Stimulated activated naive B cell treated with anti-CD40 and anti-IgM and Interleukin-4, amounts not matched to agents 10 μg/mL and 1 μg/mL and 100 μg/mL, for 72 hours (primary cell): ENCODE measurements around the gene CUL5.
"Not testable (repeated sequence)": the region's sequence is repeated elsewhere in the genome, so short reads cannot be mapped to it uniquely, and the experiment has no call there.

ENCODE experiments used
- ATAC-seq, 2 donors: fragments of 150-1000 bp; cut with Tn5 transposase; replicated peaks; 2 replicates each; pipeline ENCODE4 v1.10.0; 2021; ENCODE audit warnings: moderate library complexity in 1 of 2
- DNase-seq: peaks from one replicate; pipeline ENCODE4 v3.0.0; 2021
- H3K27ac Mint-ChIP-seq: one replicate; pipeline ENCODE4 v1.8.0; 2022; ENCODE audit warnings: mild to moderate bottlenecking, mixed read lengths
- H3K27me3 Mint-ChIP-seq, 2 donors: one replicate each; pipeline ENCODE4 v1.8.0; 2022; ENCODE audit warnings: mixed read lengths in 2 of 2
- H3K36me3 Mint-ChIP-seq, 2 donors: one replicate each; pipeline ENCODE4 v1.8.0; 2022; ENCODE audit warnings: mixed read lengths in 2 of 2, mild to moderate bottlenecking in 1 of 2
- H3K4me1 Mint-ChIP-seq, 2 donors: one replicate each; pipeline ENCODE4 v1.8.0; 2022; ENCODE audit warnings: mixed read lengths in 2 of 2, mild to moderate bottlenecking in 1 of 2
- H3K4me3 Mint-ChIP-seq, 2 donors: one replicate each; pipeline ENCODE4 v1.8.0; 2022; ENCODE audit warnings: mild to moderate bottlenecking in 2 of 2, mixed read lengths in 2 of 2, moderate library complexity in 1 of 2
- H3K9me3 Mint-ChIP-seq, 2 donors: one replicate each; pipeline ENCODE4 v1.8.0; 2022; ENCODE audit warnings: mixed read lengths in 2 of 2, mild to moderate bottlenecking in 1 of 2

Gene CUL5

DNA sequence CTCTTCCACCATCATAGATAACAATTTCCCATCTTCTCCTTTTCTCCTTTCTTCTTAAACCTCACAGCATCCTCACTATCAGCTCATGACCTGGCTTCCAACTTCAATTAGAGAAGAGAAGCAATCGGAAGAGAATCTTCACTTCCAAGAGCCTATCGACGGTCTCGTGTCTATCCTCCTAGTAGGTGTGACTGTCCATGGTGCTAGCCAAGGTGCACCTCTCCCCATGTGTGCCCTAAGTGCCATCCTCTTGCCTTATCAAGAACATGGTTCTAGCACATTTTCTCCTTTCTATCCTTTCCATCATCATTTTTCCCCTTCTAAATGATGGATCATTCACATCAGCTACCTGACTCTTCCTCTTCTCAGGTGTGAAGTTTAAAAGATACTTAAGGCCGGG lies 5.1 kb upstream of the CUL5 start:
- ATAC-seq (no peak), DNase-seq (no peak)
- peaks cover 0 to 5% of the 10 kb centered on the region in 2 donors for H3K4me1 Mint-ChIP-seq
- H3K27me3 Mint-ChIP-seq: peaks cover 6 to 10% of the 10 kb centered on the region in 2 donors
- no peaks in the 10 kb centered on the region for H3K9me3 Mint-ChIP-seq
- no peak overlapping the region for H3K4me3 Mint-ChIP-seq
- H3K27ac Mint-ChIP-seq: no peak overlapping the region
- no peaks in the 10 kb centered on the region for H3K36me3 Mint-ChIP-seq

- Mint-ChIP-seq H3K36me3 (peaks cover 3 to 6% of the 10 kb centered on the region in 2 donors), H3K4me1 (peaks cover 2 to 6% of the 10 kb centered on the region in 2 donors), H3K4me3 (no peak overlapping the region), H3K27ac (no peak overlapping the region), H3K9me3 (no peaks in the 10 kb centered on the region), H3K27me3 (no peaks in the 10 kb centered on the region)
- DNase-seq (no peak), ATAC-seq (no peak)
These were observed 879 bp upstream of the CUL5 start for GRCh38 chr11:108007819-108008218.

- Mint-ChIP-seq H3K27ac (peak overlapping the region; percentile 99), H3K4me1 (peaks cover 2 to 6% of the 10 kb centered on the region in 2 donors), H3K27me3 (no peaks in the 10 kb centered on the region), H3K9me3 (no peaks in the 10 kb centered on the region), H3K36me3 (peaks cover 3 to 6% of the 10 kb centered on the region in 2 donors), H3K4me3 (peak overlapping the region; percentile 98 to 99)
- peak in 1 of 2 donors; percentile 1 for ATAC-seq
- no peak for DNase-seq
These were observed 1.0 kb downstream of the CUL5 start for GRCh38 chr11:108009497-108010370.

DNA sequence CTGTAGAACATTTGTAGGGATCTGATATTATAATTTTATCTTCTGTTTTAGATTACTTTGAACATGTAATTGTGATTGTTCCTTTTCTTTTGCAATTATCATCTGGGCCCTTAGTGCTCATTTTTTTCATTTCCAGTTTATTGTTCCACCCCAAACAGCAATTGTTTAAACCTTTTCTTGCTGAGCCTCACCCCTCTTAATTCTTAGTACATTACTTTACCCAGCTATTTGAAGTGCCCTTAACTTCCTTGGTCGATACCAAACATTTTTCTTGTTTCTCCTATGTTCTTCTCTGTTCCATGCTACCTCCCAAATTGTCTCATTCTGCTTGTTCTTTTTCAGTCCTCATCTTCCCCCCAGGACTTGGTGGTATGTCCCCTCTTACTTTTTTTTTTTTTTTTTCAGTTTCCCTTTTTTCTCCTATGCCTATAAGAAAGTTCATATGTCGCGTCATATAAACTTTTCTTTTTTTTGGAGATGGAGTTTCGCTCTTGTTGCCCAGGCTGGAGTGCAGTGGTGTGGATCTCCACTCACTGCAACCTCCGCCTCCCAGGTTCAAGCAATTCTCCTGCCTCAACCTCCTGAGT lies 3.5 kb downstream of the CUL5 start:
- Mint-ChIP-seq H3K9me3 (no peaks in the 10 kb centered on the region), H3K36me3 (peaks cover 10 to 12% of the 10 kb centered on the region in 2 donors), H3K27ac (no peak overlapping the region), H3K4me3 (no peak overlapping the region), H3K27me3 (no peaks in the 10 kb centered on the region), H3K4me1 (peaks cover 6 to 17% of the 10 kb centered on the region in 2 donors)
- no peak for ATAC-seq
- no peak for DNase-seq

DNA sequence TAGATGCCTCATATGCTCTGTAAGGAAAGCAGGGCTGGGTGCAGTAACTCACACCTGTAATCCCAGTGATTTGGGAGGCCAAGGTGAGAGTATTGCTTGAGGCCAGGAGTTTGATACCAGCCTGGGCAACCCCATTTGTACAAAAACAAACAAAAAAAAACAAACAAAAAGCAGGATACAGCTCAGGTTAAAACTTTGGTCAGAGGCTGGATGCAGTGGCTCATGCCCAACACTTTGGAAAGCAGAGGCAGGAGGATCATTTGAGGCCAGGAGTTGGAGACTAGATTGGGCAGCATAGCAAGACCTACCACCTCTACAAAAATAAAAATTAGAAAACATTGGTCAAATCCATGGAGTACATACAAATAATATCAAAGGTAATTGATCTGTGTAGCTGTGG lies 7.9 kb downstream of the CUL5 start:
- Mint-ChIP-seq H3K36me3 (peaks cover 6 to 20% of the 10 kb centered on the region in 2 donors), H3K4me1 (peaks cover 7 to 21% of the 10 kb centered on the region in 2 donors), H3K27ac (no peak overlapping the region), H3K4me3 (no peak overlapping the region), H3K9me3 (no peaks in the 10 kb centered on the region), H3K27me3 (no peaks in the 10 kb centered on the region)
- DNase-seq (no peak), ATAC-seq (no peak)

DNA sequence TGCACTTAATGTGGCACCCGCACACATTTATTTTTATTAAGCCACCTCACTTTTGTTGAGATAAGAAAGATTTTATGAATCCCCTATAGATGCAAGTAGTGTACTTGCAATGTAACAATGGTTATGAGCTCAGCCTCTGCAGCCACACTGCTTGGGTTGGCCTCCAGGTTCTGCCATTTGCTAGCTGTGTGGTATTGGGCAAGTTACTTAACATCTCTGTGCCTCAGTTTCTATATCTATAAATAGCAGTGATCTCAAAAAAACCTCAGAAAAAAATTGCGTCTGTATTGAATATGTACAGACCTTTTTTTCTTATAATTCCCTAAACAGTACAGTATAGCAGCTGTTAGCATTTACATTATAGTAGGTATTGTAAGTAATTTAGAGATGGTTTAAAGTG lies 10.0 kb downstream of the CUL5 start:
- DNase-seq (no peak), ATAC-seq (no peak)
- Mint-ChIP-seq H3K4me1 (peaks cover 15 to 21% of the 10 kb centered on the region in 2 donors), H3K9me3 (no peaks in the 10 kb centered on the region), H3K27me3 (no peaks in the 10 kb centered on the region), H3K4me3 (no peak overlapping the region), H3K27ac (no peak overlapping the region), H3K36me3 (peaks cover 6 to 24% of the 10 kb centered on the region in 2 donors)

GRCh38 chr11:108019870-108020540 lies 11.3 kb downstream of the CUL5 start:
- H3K27me3 Mint-ChIP-seq: no peaks in the 10 kb centered on the region
- ATAC-seq (no peak), DNase-seq (no peak)
- no peaks in the 10 kb centered on the region for H3K9me3 Mint-ChIP-seq
- peaks cover 20 to 21% of the 10 kb centered on the region in 2 donors for H3K4me1 Mint-ChIP-seq
- no peak overlapping the region for H3K27ac Mint-ChIP-seq
- no peak overlapping the region for H3K4me3 Mint-ChIP-seq
- peaks cover 6 to 24% of the 10 kb centered on the region in 2 donors for H3K36me3 Mint-ChIP-seq

DNA sequence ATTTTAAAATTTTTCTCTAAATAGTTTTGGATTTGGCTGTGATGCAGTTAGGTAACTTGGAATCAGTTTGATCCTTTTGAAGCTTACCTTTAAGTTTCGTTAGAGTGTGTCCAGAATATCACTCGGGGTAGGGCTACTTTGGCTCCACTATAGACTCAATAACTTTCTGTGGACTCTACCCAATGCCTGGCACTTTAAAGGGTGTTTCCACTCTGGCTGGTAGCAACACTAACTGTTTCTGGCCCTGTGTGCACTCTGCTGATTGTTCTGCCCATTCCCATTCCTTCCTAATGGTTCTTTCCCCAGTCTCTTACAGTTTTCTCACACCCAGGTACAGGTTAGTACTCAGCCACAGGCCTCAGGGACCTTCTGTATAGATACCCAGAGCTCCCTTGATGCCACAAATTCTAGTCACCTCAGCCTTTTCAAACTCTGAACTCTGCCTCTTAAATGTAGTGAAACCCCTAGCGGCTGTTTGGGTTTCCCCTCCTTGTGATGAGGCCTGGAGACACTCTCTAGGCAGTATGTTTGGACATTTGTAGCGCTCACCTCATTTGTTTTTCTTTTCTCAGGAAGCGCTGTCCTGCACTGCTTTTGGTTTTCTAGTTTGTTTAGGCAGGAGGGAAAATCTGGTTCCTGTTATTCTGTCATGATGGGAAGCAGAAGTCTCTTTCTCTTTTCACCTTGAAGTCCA lies 16.8 kb downstream of the CUL5 start:
- Mint-ChIP-seq H3K36me3 (peaks cover 17 to 31% of the 10 kb centered on the region in 2 donors), H3K27ac (peak overlapping the region; percentile 75), H3K4me3 (peak overlapping the region in 1 of 2 donors; percentile 19), H3K4me1 (peaks cover 26 to 47% of the 10 kb centered on the region in 2 donors), H3K9me3 (no peaks in the 10 kb centered on the region), H3K27me3 (no peaks in the 10 kb centered on the region)
- ATAC-seq (peak; percentile 99), DNase-seq (peak; percentile 32)

DNA sequence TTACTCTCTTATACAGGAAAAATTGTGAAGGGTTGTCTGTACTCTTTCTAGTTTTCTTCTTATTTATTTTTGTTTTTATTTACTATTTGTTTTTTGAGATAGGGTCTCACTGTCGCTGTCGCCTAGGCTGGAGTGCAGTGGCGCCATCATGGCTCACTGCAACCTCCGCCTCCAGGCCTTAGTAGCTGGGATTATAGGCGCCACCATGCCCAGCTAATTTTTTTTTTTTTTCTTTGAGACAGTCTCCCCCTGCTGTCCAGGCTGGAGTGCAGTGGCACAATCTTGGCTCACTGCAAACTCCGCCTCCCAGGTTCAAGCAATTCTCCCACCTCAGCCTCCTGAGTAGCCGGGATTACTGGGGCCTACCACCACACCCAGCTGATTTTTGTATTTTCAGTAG lies 18.4 kb downstream of the CUL5 start:
- H3K27ac Mint-ChIP-seq: no peak overlapping the region
- peaks cover 4 to 5% of the 10 kb centered on the region in 2 donors for H3K9me3 Mint-ChIP-seq
- no peak overlapping the region for H3K4me3 Mint-ChIP-seq
- H3K27me3 Mint-ChIP-seq: no peaks in the 10 kb centered on the region
- DNase-seq (no peak), ATAC-seq (no peak)
- H3K36me3 Mint-ChIP-seq: peaks cover 24 to 34% of the 10 kb centered on the region in 2 donors
- peaks cover 28 to 44% of the 10 kb centered on the region in 2 donors for H3K4me1 Mint-ChIP-seq

DNA sequence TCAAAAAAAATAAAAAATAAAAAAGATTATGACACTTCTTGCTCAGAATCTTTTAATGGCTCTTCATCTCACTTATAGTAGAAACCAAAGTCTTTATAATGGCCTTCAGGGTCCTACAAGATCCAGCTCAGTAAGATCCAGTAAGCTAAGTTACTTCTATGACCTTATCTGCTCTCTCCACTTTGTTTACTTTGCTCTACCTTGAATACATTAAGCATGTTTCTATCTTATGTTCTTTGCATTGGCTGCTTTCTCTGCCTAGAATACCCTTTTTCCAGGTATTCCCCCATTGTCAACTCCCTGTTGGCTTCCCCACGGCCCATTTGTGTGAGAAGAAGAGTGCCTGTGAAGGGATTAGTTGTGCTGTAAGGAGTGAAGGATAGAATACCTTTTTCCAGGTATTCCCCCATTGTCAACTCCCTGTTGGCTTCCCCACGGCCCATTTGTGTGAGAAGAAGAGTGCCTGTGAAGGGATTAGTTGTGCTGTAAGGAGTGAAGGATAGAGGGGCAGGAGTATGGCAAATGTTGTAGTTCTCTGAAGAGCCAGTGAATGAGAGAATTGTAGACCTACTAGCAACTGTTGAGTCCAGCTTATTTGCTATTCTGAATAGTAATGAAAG lies 20.2 kb downstream of the CUL5 start:
- Mint-ChIP-seq H3K36me3 (peaks cover 27 to 43% of the 10 kb centered on the region in 2 donors), H3K4me1 (peaks cover 31 to 48% of the 10 kb centered on the region in 2 donors)
- not testable (repeated sequence) for H3K4me3 Mint-ChIP-seq, ATAC-seq, H3K27me3 Mint-ChIP-seq, H3K27ac Mint-ChIP-seq, DNase-seq, H3K9me3 Mint-ChIP-seq

- ATAC-seq, H3K27ac Mint-ChIP-seq, DNase-seq, H3K9me3 Mint-ChIP-seq, H3K27me3 Mint-ChIP-seq, H3K4me3 Mint-ChIP-seq: not testable (repeated sequence)
- Mint-ChIP-seq H3K36me3 (peaks cover 21 to 36% of the 10 kb centered on the region in 2 donors), H3K4me1 (peaks cover 18 to 27% of the 10 kb centered on the region in 2 donors)
These were observed 22.9 kb downstream of the CUL5 start for GRCh38 chr11:108031604-108032003.

GRCh38 chr11:108032800-108033199 lies 24.1 kb downstream of the CUL5 start:
- DNase-seq (no peak), ATAC-seq (peak; percentile 39 to 53)
- Mint-ChIP-seq H3K27me3 (no peaks in the 10 kb centered on the region), H3K9me3 (peaks cover 4 to 5% of the 10 kb centered on the region in 2 donors), H3K27ac (no peak overlapping the region), H3K36me3 (peaks cover 26 to 39% of the 10 kb centered on the region in 2 donors), H3K4me1 (peaks cover 15 to 22% of the 10 kb centered on the region in 2 donors), H3K4me3 (no peak overlapping the region)

- no peak overlapping the region for H3K27ac Mint-ChIP-seq
- H3K9me3 Mint-ChIP-seq: peaks cover 4 to 5% of the 10 kb centered on the region in 2 donors
- H3K36me3 Mint-ChIP-seq: peaks cover 22 to 39% of the 10 kb centered on the region in 2 donors
- ATAC-seq (no peak), DNase-seq (no peak)
- no peak overlapping the region for H3K4me3 Mint-ChIP-seq
- no peaks in the 10 kb centered on the region for H3K27me3 Mint-ChIP-seq
- peaks cover 11 to 14% of the 10 kb centered on the region in 2 donors for H3K4me1 Mint-ChIP-seq
These were observed 25.3 kb downstream of the CUL5 start for GRCh38 chr11:108034034-108034433.
